ENCODE data around the gene BMPER.

BMPER gene

GRCh38 chr7:33971106-33971505 lies 65.8 kb downstream of the BMPER start:
- DNase-seq, result no peak

GRCh38 chr7:33973231-33974015 lies 68.1 kb downstream of the BMPER start:
- DNase-seq, result no peak

- DNase-seq, result no peak
Observed at GRCh38 chr7:33979300-33979806, 74.0 kb downstream of the BMPER start.

- no peak for DNase-seq
Observed at GRCh38 chr7:33979807-33980355, 74.5 kb downstream of the BMPER start.

GRCh38 chr7:33981226-33981625 lies 75.9 kb downstream of the BMPER start:
- DNase-seq, result no peak

GRCh38 chr7:33981671-33982424 lies 76.5 kb downstream of the BMPER start:
- DNase-seq, result no peak

GRCh38 chr7:33982425-33982786 lies 77.1 kb downstream of the BMPER start:
- DNase-seq, result no peak

- no peak for DNase-seq
Observed at GRCh38 chr7:33986451-33986850, 81.1 kb downstream of the BMPER start.

GRCh38 chr7:33986951-33987947 lies 81.9 kb downstream of the BMPER start:
- no peak for DNase-seq

- DNase-seq, result no peak
Observed at GRCh38 chr7:33996899-33997298, 91.6 kb downstream of the BMPER start.

GRCh38 chr7:33998476-33998875 lies 93.1 kb downstream of the BMPER start:
- no peak for DNase-seq

GRCh38 chr7:34011017-34011695 lies 105.8 kb downstream of the BMPER start:
- no peak for DNase-seq

GRCh38 chr7:34011696-34012095 lies 106.4 kb downstream of the BMPER start:
- DNase-seq, result no peak

- no peak for DNase-seq
Observed at GRCh38 chr7:34013421-34013820, 108.1 kb downstream of the BMPER start.

- DNase-seq, result no peak
Observed at GRCh38 chr7:34015651-34016050, 110.3 kb downstream of the BMPER start.

- DNase-seq, result no peak
Observed at GRCh38 chr7:34016876-34017275, 111.5 kb downstream of the BMPER start.

GRCh38 chr7:34019301-34019790 lies 114.0 kb downstream of the BMPER start:
- DNase-seq, result no peak

- no peak for DNase-seq
Observed at GRCh38 chr7:34022626-34023025, 117.3 kb downstream of the BMPER start.

- no peak for DNase-seq
Observed at GRCh38 chr7:34025600-34025999, 120.3 kb downstream of the BMPER start.

- DNase-seq, result no peak
Observed at GRCh38 chr7:34026481-34027190, 121.3 kb downstream of the BMPER start.

GRCh38 chr7:34031156-34031555 lies 125.8 kb downstream of the BMPER start:
- no peak for DNase-seq

Measured in NCI-H2171 (cell line).